ENCODE data around the gene LMTK3. TPM values are rescaled to one million over a fixed set of nuclear protein-coding genes. Genes with fewer than 3 reads are reported as not detected.

LMTK3 gene
- total and polyA plus RNA-seq, 2 experiments from 2014 or later: 1.1 to 7.4 TPM

GRCh38 chr19:48551437-48552302, 40.0 kb upstream of the LMTK3 start, which contains the start of gene SULT2B1:
TSS of gene SULT2B1 (plus strand) at chr19:48552172. CDS start at chr19:48552253, 81 bp downstream.
- no peak for DNase-seq (ENCODE audit: low read depth in 1 of 2, low spot score in 1 of 2)
- no peak within 1 kb of the TSS for H3K27ac ChIP-seq
- H3K27me3 ChIP-seq: no peaks in the 10 kb centered on the region

GRCh38 chr19:48549380-48549779, 37.7 kb upstream of the LMTK3 start:
- TF ChIP-seq, protein P1, sequence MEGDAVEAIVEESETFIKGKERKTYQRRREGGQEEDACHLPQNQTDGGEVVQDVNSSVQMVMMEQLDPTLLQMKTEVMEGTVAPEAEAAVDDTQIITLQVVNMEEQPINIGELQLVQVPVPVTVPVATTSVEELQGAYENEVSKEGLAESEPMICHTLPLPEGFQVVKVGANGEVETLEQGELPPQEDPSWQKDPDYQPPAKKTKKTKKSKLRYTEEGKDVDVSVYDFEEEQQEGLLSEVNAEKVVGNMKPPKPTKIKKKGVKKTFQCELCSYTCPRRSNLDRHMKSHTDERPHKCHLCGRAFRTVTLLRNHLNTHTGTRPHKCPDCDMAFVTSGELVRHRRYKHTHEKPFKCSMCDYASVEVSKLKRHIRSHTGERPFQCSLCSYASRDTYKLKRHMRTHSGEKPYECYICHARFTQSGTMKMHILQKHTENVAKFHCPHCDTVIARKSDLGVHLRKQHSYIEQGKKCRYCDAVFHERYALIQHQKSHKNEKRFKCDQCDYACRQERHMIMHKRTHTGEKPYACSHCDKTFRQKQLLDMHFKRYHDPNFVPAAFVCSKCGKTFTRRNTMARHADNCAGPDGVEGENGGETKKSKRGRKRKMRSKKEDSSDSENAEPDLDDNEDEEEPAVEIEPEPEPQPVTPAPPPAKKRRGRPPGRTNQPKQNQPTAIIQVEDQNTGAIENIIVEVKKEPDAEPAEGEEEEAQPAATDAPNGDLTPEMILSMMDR (IDR thresholded peaks at IDR 0.05; ENCODE audit: low read depth, low read length): no peak
- H3K27me3 ChIP-seq: no peaks in the 10 kb centered on the region
- H3K36me3 ChIP-seq: no peaks in the 10 kb centered on the region
- no peaks in the 10 kb centered on the region for H3K9me3 ChIP-seq (ENCODE audit: low read depth)
- DNase-seq (ENCODE audit: low read depth in 1 of 2, low spot score in 1 of 2): no peak
- no peak overlapping the region for H3K27ac ChIP-seq
- peaks cover 6% of the 10 kb centered on the region for H3K4me1 ChIP-seq (ENCODE audit: low read depth)
- H3K4me3 ChIP-seq: no peak overlapping the region

More at GRCh38 chr19:48551437-48552302, 40.0 kb upstream of the LMTK3 start, which contains the start of gene SULT2B1:
- Histone ChIP-seq H3K4me1 (ENCODE audit: low read depth) (peaks cover 6% of the 10 kb centered on the region), H3K4me3 (no peak within 1 kb of the TSS), H3K36me3 (no peaks in the 10 kb centered on the region), H3K9me3 (ENCODE audit: low read depth) (no peaks in the 10 kb centered on the region)
- TF ChIP-seq, protein P1 (IDR thresholded peaks at IDR 0.05; ENCODE audit: low read depth, low read length): no peak

GRCh38 chr19:48548253-48548911, 36.7 kb upstream of the LMTK3 start:
- TF ChIP-seq, protein P1 (IDR thresholded peaks at IDR 0.05; ENCODE audit: low read depth, low read length): no peak
- Histone ChIP-seq H3K27me3 (no peaks in the 10 kb centered on the region), H3K27ac (no peak overlapping the region), H3K4me3 (no peak overlapping the region), H3K4me1 (ENCODE audit: low read depth) (no peaks in the 10 kb centered on the region), H3K36me3 (no peaks in the 10 kb centered on the region), H3K9me3 (ENCODE audit: low read depth) (no peaks in the 10 kb centered on the region)
- DNase-seq (ENCODE audit: low read depth in 1 of 2, low spot score in 1 of 2): no peak

- Histone ChIP-seq H3K27ac (no peak overlapping the region), H3K27me3 (no peaks in the 10 kb centered on the region), H3K36me3 (no peaks in the 10 kb centered on the region), H3K4me1 (ENCODE audit: low read depth) (no peaks in the 10 kb centered on the region), H3K9me3 (ENCODE audit: low read depth) (no peaks in the 10 kb centered on the region), H3K4me3 (no peak overlapping the region)
- TF ChIP-seq, protein P1 (IDR thresholded peaks at IDR 0.05; ENCODE audit: low read depth, low read length): no peak
- DNase-seq (ENCODE audit: low read depth in 1 of 2, low spot score in 1 of 2): no peak
These were observed 36.1 kb upstream of the LMTK3 start for GRCh38 chr19:48547722-48548121.

DNA sequence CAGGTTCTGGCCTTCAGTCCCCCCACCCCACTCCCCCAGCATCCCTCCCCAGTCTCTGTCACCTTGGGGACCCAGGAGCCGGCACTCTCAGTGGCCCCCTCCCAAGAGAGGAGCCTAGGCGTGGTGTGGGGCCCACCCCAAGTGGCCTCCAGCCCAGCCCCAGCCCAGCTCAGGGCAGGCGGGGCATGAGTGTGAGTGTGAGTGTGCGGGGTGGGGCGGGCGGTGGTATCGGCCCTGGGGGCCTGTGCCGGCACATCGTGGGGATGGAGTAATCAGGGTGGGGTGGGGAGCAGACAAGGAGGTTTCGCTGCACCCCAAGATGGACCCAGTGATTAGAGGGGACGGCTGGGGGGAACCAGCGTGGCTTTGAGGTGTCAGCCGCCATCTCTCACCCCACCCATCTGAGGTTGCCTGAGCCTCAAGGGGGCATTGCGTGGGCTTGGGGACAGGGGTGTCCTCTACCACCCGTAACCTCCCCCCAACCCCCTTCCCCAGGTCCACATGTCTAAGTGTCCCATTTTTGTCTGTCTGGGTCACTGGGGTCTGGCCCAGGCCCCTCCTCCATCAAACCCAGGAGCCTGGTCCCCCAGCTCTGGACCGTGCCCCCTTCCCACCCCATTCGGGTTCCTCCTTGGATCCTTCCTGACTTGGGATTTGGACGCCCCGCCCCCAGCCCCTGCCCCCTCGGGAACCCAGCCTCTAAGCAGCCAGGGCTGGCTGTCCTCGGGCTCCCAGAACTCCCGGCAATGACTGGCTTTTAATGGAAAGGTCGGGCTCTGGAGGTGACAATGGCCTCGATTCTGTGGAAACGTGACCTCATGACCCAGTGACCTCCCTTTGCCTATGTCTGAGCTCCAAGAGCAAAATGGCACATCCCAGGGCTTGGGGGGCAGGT, 33.5 kb upstream of the LMTK3 start:
- Histone ChIP-seq H3K36me3 (no peaks in the 10 kb centered on the region), H3K27ac (no peak overlapping the region), H3K9me3 (ENCODE audit: low read depth) (no peaks in the 10 kb centered on the region), H3K4me3 (no peak overlapping the region), H3K27me3 (no peaks in the 10 kb centered on the region), H3K4me1 (ENCODE audit: low read depth) (no peaks in the 10 kb centered on the region)
- TF ChIP-seq, protein P1 (IDR thresholded peaks at IDR 0.05; ENCODE audit: low read depth, low read length): no peak
- no peak for DNase-seq (ENCODE audit: low read depth in 1 of 2, low spot score in 1 of 2)

Data from cardiac muscle cell (in vitro differentiated cells and primary cell).